Measurements from ENCODE around the gene KLF16.

DNA sequence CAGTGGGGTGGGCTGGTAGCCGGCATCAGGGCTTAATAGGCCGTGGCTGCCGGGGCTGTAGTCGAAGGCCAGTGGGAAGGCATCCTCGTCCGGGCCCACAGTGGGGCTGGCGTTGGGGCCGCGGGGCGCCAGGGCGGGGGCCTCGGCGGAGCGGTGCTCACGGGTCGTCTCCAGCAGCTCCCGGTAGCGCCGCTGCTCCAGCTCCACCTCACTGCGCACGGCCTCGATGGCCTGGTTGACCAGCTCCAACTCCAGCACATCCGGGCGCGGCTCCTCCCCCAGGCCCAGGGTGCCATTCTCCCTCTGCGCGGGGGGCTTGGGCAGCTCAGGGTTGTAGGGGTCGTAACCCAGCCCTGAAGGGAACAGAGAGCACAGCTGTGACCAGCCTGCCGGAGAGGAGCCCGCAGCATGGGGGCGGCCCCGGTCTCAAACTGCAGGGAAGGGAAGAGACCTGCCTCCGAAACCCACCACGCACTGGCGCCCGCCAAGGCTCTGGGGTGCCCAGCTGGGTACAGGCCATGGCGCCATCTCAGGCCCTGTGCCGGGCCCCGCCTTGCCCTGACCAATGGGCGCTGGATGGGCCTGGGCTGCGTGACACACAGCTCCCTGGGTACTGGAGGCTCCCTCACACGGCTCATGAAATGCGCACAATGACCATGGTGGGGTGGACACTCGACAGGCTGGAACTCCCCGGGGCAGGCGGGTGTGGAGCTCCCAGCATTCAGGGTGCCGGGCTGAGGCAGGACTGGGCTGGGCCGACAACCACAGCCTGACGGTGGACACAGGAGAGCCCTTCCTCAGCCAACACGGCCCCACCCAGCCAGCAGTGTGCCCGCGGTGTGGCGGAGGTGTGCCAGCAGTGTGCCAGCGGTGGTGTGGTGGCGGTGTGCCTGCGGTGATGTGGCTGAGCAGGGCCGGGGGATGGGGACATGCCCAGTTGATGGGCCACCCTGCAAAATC lies 34.8 kb downstream of the KLF16 start:
- TF ChIP-seq, protein P1, sequence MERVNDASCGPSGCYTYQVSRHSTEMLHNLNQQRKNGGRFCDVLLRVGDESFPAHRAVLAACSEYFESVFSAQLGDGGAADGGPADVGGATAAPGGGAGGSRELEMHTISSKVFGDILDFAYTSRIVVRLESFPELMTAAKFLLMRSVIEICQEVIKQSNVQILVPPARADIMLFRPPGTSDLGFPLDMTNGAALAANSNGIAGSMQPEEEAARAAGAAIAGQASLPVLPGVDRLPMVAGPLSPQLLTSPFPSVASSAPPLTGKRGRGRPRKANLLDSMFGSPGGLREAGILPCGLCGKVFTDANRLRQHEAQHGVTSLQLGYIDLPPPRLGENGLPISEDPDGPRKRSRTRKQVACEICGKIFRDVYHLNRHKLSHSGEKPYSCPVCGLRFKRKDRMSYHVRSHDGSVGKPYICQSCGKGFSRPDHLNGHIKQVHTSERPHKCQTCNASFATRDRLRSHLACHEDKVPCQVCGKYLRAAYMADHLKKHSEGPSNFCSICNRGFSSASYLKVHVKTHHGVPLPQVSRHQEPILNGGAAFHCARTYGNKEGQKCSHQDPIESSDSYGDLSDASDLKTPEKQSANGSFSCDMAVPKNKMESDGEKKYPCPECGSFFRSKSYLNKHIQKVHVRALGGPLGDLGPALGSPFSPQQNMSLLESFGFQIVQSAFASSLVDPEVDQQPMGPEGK (CRISPR knock-in tag; IDR thresholded peaks at IDR 0.05; ENCODE audit: borderline replicate concordance), result no peak
- no peak for TF ChIP-seq SNAI2 (CRISPR knock-in tag; IDR thresholded peaks at IDR 0.05)
- TF ChIP-seq, protein P2, sequence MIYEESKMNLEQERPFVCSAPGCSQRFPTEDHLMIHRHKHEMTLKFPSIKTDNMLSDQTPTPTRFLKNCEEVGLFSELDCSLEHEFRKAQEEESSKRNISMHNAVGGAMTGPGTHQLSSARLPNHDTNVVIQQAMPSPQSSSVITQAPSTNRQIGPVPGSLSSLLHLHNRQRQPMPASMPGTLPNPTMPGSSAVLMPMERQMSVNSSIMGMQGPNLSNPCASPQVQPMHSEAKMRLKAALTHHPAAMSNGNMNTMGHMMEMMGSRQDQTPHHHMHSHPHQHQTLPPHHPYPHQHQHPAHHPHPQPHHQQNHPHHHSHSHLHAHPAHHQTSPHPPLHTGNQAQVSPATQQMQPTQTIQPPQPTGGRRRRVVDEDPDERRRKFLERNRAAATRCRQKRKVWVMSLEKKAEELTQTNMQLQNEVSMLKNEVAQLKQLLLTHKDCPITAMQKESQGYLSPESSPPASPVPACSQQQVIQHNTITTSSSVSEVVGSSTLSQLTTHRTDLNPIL (CRISPR knock-in tag; IDR thresholded peaks at IDR 0.05; ENCODE audit: low read depth), result no peak
- TF ChIP-seq, protein P3, sequence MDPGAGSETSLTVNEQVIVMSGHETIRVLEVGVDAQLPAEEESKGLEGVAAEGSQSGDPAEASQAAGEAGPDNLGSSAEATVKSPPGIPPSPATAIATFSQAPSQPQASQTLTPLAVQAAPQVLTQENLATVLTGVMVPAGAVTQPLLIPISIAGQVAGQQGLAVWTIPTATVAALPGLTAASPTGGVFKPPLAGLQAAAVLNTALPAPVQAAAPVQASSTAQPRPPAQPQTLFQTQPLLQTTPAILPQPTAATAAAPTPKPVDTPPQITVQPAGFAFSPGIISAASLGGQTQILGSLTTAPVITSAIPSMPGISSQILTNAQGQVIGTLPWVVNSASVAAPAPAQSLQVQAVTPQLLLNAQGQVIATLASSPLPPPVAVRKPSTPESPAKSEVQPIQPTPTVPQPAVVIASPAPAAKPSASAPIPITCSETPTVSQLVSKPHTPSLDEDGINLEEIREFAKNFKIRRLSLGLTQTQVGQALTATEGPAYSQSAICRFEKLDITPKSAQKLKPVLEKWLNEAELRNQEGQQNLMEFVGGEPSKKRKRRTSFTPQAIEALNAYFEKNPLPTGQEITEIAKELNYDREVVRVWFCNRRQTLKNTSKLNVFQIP (CRISPR knock-in tag; IDR thresholded peaks at IDR 0.05; ENCODE audit: borderline replicate concordance, low read depth), result no peak
- TF ChIP-seq ZFP30 (CRISPR knock-in tag; IDR thresholded peaks at IDR 0.05), result no peak
